Activated T-cell treated with anti-CD3 and anti-CD28 coated beads, Interleukin-2, amount 50 U/mL, for 4 hours (primary cell): Measurements from ENCODE around the gene OR2S2. TPM values are rescaled to one million over a fixed set of nuclear protein-coding genes. Genes with fewer than 3 reads are reported as not detected.

Experiments
- ATAC-seq, 2 donors: fragments of 200-7000 bp; cut with Tn5 transposase; one replicate each; pipeline ENCODE4 v1.10.0; 2021
- DNase-seq: peaks from one replicate; pipeline ENCODE4 v3.0.0-alpha.2; 2020
- H3K27me3 Mint-ChIP-seq: one replicate; pipeline ENCODE4 v1.8.0; 2021; ENCODE audit warnings: low read depth, mixed read lengths
- H3K36me3 Mint-ChIP-seq: one replicate; pipeline ENCODE4 v1.8.0; 2022; ENCODE audit warnings: mixed read lengths; ENCODE audit not compliant: insufficient read depth
- H3K4me1 Mint-ChIP-seq: one replicate; pipeline ENCODE4 v1.8.0; 2021; ENCODE audit warnings: low read depth, mixed read lengths
- H3K4me3 Mint-ChIP-seq: one replicate; pipeline ENCODE4 v1.8.0; 2021; ENCODE audit warnings: mild to moderate bottlenecking, moderate library complexity, mixed read lengths
- H3K9me3 Mint-ChIP-seq: one replicate; pipeline ENCODE4 v1.8.0; 2021; ENCODE audit warnings: mixed read lengths
- total RNA-seq, 3 donors: library from RNA; stranded (reverse); gene quantifications; one replicate each; pipeline ENCODE4 v1.2.1, GENCODE V29; 2021

OR2S2 gene
- total RNA-seq, 3 donors from 2014 or later, result not detected

- Mint-ChIP-seq H3K9me3 (peaks cover 11% of the 10 kb centered on the region), H3K36me3 (peaks cover 5% of the 10 kb centered on the region), H3K4me1 (peaks cover 5% of the 10 kb centered on the region), H3K4me3 (no peak overlapping the region), H3K27me3 (peaks cover 50% of the 10 kb centered on the region)
- ATAC-seq (no peak), DNase-seq (no peak)
Measured at GRCh38 chr9:35980289-35981011, 22.5 kb upstream of the OR2S2 start.

DNA sequence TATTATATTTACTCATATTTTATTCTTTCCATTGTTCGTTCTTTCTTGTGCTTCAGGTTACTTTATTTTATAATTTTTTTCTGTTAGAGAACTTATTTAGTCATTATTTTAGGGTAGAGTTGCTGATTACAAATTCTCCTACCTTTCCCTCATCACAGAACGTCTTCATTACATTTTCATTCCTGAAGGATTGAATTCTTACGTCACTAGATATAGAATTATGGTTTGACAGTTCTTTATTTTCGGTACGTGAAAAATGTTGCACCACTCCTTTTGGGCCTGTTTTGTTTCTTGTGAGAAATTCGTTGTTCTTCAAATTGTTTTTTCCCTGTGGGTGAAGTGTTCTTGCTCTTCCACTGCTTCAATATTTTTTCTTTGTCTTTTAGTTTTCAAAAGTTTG, 20.8 kb upstream of the OR2S2 start:
- Mint-ChIP-seq H3K36me3 (peaks cover 12% of the 10 kb centered on the region), H3K9me3 (peaks cover 27% of the 10 kb centered on the region), H3K4me1 (peaks cover 5% of the 10 kb centered on the region), H3K27me3 (peaks cover 59% of the 10 kb centered on the region), H3K4me3 (no peak overlapping the region)
- DNase-seq, result no peak
- no peak for ATAC-seq

GRCh38 chr9:35976726-35977125, 18.8 kb upstream of the OR2S2 start:
- DNase-seq (no peak), ATAC-seq (no peak)
- Mint-ChIP-seq H3K27me3 (peaks cover 68% of the 10 kb centered on the region), H3K4me3 (no peak overlapping the region), H3K36me3 (peaks cover 12% of the 10 kb centered on the region), H3K4me1 (peaks cover 13% of the 10 kb centered on the region), H3K9me3 (peaks cover 32% of the 10 kb centered on the region)

DNA sequence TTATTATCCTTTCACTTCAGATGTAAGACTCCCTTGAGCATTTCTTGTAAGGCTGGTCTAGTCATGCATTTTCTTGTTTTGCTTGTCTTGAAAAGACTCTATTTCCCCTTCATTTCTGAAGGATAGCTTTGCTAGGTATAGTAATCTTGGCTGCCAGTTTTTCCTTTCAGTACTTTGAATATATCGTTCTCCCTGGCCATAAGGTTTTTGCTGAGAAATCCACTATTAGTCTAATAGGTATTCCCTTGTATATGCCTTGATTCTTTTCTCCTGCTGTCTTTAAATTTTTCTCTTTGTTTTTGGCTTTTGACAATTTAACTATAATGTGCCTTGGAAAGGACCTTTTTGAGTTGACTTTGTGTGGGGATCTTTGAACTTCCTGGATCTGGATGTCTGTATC, 16.8 kb upstream of the OR2S2 start:
- no peak for DNase-seq
- peaks cover 12% of the 10 kb centered on the region for H3K4me1 Mint-ChIP-seq
- peaks cover 12% of the 10 kb centered on the region for H3K36me3 Mint-ChIP-seq
- H3K9me3 Mint-ChIP-seq, result peaks cover 32% of the 10 kb centered on the region
- H3K4me3 Mint-ChIP-seq, result no peak overlapping the region
- H3K27me3 Mint-ChIP-seq, result peaks cover 60% of the 10 kb centered on the region
- no peak for ATAC-seq

DNA sequence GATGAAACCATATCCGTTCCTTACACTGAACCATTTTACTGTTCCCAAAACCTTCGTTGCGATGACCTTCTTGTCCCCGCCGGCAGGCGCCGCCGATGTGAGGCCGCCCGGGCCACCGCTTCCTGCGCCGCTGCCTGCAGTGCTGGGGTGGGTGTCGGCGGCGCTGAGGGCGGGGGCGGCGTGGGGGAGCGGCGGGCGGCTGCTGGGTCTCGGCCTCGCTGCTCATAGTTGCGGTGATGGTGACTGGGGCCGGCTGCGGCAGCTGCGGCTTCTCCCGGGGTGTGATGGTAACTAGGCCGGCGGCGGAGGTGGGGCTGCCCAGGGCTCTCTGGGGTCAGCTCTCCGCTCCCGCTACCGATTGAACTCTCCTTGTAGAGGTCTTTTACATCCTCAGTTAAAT, 14.1 kb upstream of the OR2S2 start:
- H3K27me3 Mint-ChIP-seq, result peaks cover 51% of the 10 kb centered on the region
- peak overlapping the region; percentile 39 for H3K4me3 Mint-ChIP-seq
- H3K9me3 Mint-ChIP-seq, result peaks cover 32% of the 10 kb centered on the region
- H3K36me3 Mint-ChIP-seq, result peaks cover 12% of the 10 kb centered on the region
- ATAC-seq (peak; percentile 48), DNase-seq (peak; percentile 26)
- peaks cover 12% of the 10 kb centered on the region for H3K4me1 Mint-ChIP-seq

- no peaks in the 10 kb centered on the region for H3K36me3 Mint-ChIP-seq
- peaks cover 4% of the 10 kb centered on the region for H3K4me1 Mint-ChIP-seq
- H3K4me3 Mint-ChIP-seq, result no peak overlapping the region
- H3K27me3 Mint-ChIP-seq, result peaks cover 20% of the 10 kb centered on the region
- DNase-seq, result no peak
- no peak for ATAC-seq
- no peaks in the 10 kb centered on the region for H3K9me3 Mint-ChIP-seq
Measured at GRCh38 chr9:35967042-35967441, 9.1 kb upstream of the OR2S2 start.

DNA sequence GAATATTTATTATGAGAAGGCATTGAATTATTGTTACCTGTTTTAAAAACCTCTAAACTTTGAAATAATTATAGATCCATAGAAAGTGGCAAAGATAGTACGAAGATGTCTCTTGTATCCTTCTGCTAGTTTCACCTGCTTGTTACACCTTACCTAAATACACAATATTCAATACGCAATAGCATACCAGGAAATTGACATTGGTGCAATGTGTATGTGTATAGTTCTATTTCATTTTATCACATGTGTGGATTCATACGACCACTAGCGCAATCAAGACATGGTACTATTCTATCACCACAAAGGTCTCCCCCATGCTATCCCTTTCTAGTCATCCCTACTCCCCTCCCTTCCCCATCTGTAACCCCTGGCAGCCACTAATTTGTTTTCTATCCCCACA, 8.5 kb upstream of the OR2S2 start:
- ATAC-seq (no peak), DNase-seq (no peak)
- H3K4me3 Mint-ChIP-seq, result no peak overlapping the region
- H3K9me3 Mint-ChIP-seq, result no peaks in the 10 kb centered on the region
- H3K4me1 Mint-ChIP-seq, result no peaks in the 10 kb centered on the region
- H3K36me3 Mint-ChIP-seq, result no peaks in the 10 kb centered on the region
- H3K27me3 Mint-ChIP-seq, result peaks cover 14% of the 10 kb centered on the region

DNA sequence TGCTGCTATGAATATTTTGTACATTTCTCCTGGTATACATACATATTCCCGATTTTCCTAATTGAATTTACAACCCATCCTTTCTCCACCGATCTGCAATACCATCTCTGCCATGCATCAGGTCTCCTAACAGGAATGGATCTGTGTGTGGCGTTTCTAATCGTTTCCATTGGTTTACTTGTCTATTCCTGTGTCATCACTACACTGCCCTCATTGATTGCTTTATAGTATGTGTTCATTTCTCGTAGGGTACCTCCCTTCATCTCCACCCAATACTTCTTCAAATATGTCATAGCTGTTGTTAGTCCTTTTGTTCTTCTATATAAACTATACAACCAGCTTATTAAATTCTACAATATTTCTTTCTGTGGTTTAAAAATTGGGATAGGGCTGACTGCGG, 7.1 kb upstream of the OR2S2 start:
- no peak for ATAC-seq
- H3K4me3 Mint-ChIP-seq, result no peak overlapping the region
- no peaks in the 10 kb centered on the region for H3K36me3 Mint-ChIP-seq
- H3K9me3 Mint-ChIP-seq, result no peaks in the 10 kb centered on the region
- DNase-seq, result no peak
- no peaks in the 10 kb centered on the region for H3K4me1 Mint-ChIP-seq
- H3K27me3 Mint-ChIP-seq, result peaks cover 10% of the 10 kb centered on the region

DNA sequence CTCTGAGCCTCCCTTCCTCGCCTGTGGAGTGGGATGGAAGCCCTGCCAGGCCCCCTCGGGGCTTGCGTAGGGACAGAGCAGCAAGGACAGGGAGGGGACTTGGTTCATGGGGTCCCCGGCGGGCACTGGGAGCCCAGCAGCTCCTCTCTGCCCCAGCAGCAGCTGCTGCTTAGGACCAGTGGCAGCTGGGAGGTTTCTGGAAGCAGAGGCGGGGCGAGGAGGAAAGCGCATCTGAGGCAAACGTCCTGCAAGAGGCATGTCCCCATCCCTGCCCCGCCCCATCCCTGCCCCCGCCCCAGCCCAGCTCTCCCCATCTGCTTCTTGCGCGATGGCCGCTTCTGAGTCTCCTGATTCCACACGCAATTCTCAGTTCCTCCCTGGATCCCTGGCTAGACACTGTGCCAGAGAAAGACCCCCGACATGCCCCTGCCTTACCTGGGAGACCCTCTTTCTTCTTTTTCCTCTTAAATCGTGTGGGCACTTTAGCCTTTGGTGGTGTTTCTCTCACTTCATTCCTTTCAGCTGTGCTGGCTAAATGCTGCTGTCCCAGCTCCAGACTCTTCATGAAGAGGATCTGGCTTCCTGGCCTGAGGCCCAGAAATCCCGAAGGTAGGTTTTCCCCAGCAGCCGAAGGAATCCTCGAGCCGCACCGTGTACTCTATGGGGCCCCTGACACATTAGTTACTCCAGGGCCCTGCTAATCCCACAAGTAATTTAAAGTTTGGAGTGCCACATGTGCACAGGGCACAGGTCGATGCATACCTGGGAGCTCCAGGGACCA, 4.4 kb upstream of the OR2S2 start:
- H3K36me3 Mint-ChIP-seq, result no peaks in the 10 kb centered on the region
- DNase-seq, result no peak
- ATAC-seq, result no peak

GRCh38 chr9:35960039-35960655, 2.2 kb upstream of the OR2S2 start:
- Mint-ChIP-seq H3K4me1 (no peaks in the 10 kb centered on the region), H3K36me3 (no peaks in the 10 kb centered on the region), H3K9me3 (no peaks in the 10 kb centered on the region), H3K4me3 (no peak overlapping the region), H3K27me3 (peaks cover 6% of the 10 kb centered on the region)
- DNase-seq, result no peak
- ATAC-seq, result no peak

More for the DNA sequence above, 4.4 kb upstream of the OR2S2 start:
- H3K4me3 Mint-ChIP-seq, result no peak overlapping the region
- peaks cover 7% of the 10 kb centered on the region for H3K27me3 Mint-ChIP-seq
- H3K9me3 Mint-ChIP-seq, result no peaks in the 10 kb centered on the region
- no peaks in the 10 kb centered on the region for H3K4me1 Mint-ChIP-seq

DNA sequence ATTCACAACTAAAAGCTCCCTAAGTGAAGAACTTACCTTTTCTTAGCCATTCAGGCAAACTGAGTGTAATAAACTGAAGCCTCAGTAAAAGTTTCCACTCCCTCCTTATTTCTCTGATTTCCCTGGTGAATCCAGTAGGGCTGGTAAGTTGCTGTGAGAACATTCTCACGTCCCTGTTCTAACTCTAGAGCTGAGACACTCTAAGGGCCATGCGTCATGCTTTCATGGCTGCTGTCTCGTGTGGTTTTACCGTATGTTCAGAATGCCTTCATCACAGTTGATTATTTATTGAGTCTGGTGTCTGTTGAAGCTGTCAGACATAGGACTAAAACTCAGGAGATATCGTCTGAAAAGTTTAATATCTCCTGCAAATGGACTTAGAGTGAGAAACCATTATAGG, 1.3 kb downstream of the OR2S2 start:
- H3K4me3 Mint-ChIP-seq, result no peak overlapping the region

GRCh38 chr9:35954942-35955546, 2.9 kb downstream of the OR2S2 start:
- no peaks in the 10 kb centered on the region for H3K36me3 Mint-ChIP-seq
- ATAC-seq (peak; percentile 67 to 81), DNase-seq (peak; percentile 26)
- H3K9me3 Mint-ChIP-seq, result no peaks in the 10 kb centered on the region
- peaks cover 4% of the 10 kb centered on the region for H3K4me1 Mint-ChIP-seq
- H3K4me3 Mint-ChIP-seq, result no peak overlapping the region
- peaks cover 17% of the 10 kb centered on the region for H3K27me3 Mint-ChIP-seq

More for the DNA sequence above, 1.3 kb downstream of the OR2S2 start:
- Mint-ChIP-seq H3K4me1 (peaks cover 4% of the 10 kb centered on the region), H3K9me3 (no peaks in the 10 kb centered on the region), H3K27me3 (peaks cover 17% of the 10 kb centered on the region), H3K36me3 (no peaks in the 10 kb centered on the region)
- ATAC-seq (no peak), DNase-seq (no peak)

DNA sequence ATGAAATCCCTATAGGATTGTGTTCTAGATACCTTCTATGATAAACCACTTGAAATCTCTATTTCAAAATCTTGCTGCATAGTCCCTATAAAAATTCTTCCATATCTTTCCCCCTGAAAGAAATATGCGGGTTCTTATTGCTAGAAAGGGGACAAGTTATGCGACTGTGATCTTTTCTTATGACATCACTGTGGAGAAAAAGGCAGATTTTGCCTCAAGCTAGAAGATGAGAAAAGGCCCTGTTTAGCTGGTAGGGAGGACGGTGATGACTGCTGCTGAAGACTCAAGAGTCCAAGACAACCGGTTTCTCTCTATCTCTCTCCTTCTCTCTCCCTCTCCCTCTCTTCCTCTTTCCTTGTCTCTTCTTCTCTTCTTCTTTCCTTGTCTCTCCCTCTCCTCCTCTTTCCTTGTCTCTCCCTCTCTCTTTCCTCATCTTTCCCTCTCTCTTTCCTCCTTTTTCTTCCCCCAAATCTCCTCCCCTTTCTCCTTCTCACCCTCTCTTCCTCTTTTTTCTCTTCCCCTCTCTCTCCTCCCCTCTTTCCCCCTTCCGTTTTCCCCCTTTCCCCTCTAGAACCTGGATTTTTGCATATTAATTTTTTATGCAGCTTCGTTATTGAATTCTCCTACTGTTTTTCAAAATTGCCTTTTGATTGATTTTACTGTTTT, 5.3 kb downstream of the OR2S2 start:
- Mint-ChIP-seq H3K36me3 (no peaks in the 10 kb centered on the region), H3K27me3 (peaks cover 15% of the 10 kb centered on the region), H3K4me1 (peaks cover 19% of the 10 kb centered on the region), H3K9me3 (no peaks in the 10 kb centered on the region), H3K4me3 (no peak overlapping the region)
- no peak for ATAC-seq
- no peak for DNase-seq

- Mint-ChIP-seq H3K36me3 (no peaks in the 10 kb centered on the region), H3K4me1 (peaks cover 19% of the 10 kb centered on the region), H3K4me3 (no peak overlapping the region), H3K27me3 (peaks cover 11% of the 10 kb centered on the region), H3K9me3 (no peaks in the 10 kb centered on the region)
- ATAC-seq (no peak), DNase-seq (no peak)
Measured at GRCh38 chr9:35951736-35952135, 6.2 kb downstream of the OR2S2 start.
